ENCODE results near the gene SAPCD2.

GRCh38 chr9:137025517-137025966, 44.8 kb downstream of the SAPCD2 start:
- TF ChIP-seq CTCF (IDR thresholded peaks at IDR 0.05; ENCODE audit: low read length) (peak; percentile 28; the same call in 1 of the 2 replicates), EZH2 (IDR thresholded peaks at IDR 0.05; ENCODE audit: borderline replicate concordance, low read length) (no peak)
